Activated T-helper 17 cell treated with anti-CD3 and anti-CD28 coated beads, Interleukin-2, amount 50 U/mL, for 72 hours (primary cell): ENCODE measurements around the gene EMP1. TPM values are rescaled to one million over a fixed set of nuclear protein-coding genes. Genes with fewer than 3 reads are reported as not detected.

Source experiments
- ATAC-seq: fragments of 150-1000 bp; cut with Tn5 transposase; replicated peaks from 2 replicates; pipeline ENCODE4 v1.10.0; 2021; ENCODE audit warnings: mild to moderate bottlenecking, moderate library complexity
- H3K27ac Mint-ChIP-seq: one replicate; pipeline ENCODE4 v1.8.0; 2022; ENCODE audit warnings: mixed read lengths
- H3K27me3 Mint-ChIP-seq: one replicate; pipeline ENCODE4 v1.8.0; 2022; ENCODE audit warnings: mixed read lengths
- H3K36me3 Mint-ChIP-seq: one replicate; pipeline ENCODE4 v1.8.0; 2022; ENCODE audit warnings: low read depth, mild to moderate bottlenecking, mixed read lengths
- H3K4me1 Mint-ChIP-seq: one replicate; pipeline ENCODE4 v1.8.0; 2022; ENCODE audit warnings: mixed read lengths
- H3K4me3 Mint-ChIP-seq: one replicate; pipeline ENCODE4 v1.8.0; 2022; ENCODE audit warnings: mild to moderate bottlenecking, mixed read lengths
- H3K9me3 Mint-ChIP-seq: one replicate; pipeline ENCODE4 v1.8.0; 2022; ENCODE audit warnings: mixed read lengths
- total RNA-seq, 2 donors: library from RNA; stranded (reverse); gene quantifications; one replicate each; pipeline ENCODE4 v1.2.3, GENCODE V29; 2022

EMP1 gene, protein sequence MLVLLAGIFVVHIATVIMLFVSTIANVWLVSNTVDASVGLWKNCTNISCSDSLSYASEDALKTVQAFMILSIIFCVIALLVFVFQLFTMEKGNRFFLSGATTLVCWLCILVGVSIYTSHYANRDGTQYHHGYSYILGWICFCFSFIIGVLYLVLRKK
- 10 to 100 TPM; 36.7 to 60.2 TPM for total RNA-seq

DNA sequence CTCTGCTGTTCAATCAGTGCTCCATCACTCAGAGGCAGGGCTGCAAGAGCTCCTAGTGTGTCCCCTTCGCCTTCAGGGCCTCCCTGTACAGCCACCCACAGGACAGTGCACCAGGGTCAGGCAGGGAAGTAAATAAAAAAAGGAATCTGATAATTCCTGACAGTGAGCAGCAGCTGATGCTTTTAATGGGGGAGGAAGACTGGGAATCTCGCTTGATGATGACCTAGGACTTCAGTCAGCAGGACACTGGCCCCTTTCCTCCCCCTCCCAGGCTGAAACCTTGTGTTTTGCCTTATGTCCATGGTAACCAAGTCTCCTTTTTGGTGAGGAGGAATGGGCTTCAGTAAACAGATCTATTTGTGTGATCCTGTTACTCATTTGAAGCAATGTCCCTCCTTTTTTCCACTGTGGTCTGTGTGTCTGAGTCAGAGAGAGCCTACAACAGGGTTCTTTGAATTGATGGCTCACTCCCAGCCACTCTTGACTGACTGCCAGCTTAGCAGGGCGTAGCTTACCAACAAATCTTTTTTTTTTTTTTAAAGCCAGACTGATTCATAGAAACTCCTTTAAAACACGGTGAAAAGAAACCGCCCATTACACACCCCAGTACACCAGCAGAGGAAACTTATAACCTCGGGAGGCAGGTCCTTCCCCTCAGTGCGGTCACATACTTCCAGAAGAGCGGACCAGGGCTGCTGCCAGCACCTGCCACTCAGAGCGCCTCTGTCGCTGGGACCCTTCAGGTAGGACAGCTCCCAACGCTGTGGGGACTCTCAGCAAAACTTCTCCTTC lies at the start of gene EMP1:
TSS of gene EMP1 (plus strand) at position 597 of the 792 bp plus-strand sequence. CDS start 14,785 bp downstream, outside the sequence.
- Mint-ChIP-seq H3K27me3 (no peaks in the 10 kb centered on the region), H3K27ac (peak within 1 kb of the TSS; percentile 91), H3K36me3 (peaks cover 8% of the 10 kb centered on the region), H3K4me3 (peak within 1 kb of the TSS; percentile 77), H3K4me1 (peaks cover 17% of the 10 kb centered on the region), H3K9me3 (no peaks in the 10 kb centered on the region)
- peak; percentile 97 for ATAC-seq

DNA sequence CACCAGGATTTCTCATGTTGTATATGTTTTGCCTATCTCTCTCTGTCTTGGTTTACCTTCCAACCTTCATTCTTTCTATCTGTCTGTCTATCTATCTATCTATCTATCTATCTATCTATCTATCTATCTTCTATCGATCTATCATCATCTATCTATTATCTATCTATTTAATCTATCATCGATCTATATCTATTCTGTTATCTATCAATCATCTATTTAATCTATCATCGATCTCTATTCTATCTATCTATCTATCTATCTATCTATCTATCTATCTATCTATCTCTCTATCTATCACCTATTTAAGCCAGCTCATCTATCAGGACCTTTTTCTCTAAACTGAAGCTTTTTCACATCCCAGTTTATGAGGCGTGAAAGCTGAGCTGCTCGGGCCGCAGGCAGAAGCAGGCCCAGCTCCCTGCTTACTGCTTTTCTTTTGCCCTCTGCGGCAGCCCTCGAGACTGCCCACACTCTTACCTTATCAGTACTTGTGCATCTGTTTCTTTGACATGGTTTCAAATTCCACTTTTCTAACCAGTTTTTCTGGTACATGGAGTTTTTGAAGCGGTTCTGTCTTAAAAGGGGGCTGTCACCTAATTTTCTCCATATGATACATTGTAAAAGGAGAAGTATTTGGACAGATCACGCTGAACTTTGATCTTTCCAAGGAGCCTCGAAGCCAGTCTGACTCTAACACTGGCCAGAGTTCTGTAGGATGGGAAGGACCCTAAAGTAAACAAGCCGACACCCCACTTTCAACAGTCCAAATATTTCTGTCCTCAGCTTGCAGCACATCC lies 48.6 kb upstream of the EMP1 start:
- no peak for ATAC-seq
- no peak overlapping the region for H3K4me3 Mint-ChIP-seq
- peaks cover 11% of the 10 kb centered on the region for H3K4me1 Mint-ChIP-seq
- no peaks in the 10 kb centered on the region for H3K36me3 Mint-ChIP-seq
- H3K27me3 Mint-ChIP-seq: no peaks in the 10 kb centered on the region
- H3K9me3 Mint-ChIP-seq: no peaks in the 10 kb centered on the region
- H3K27ac Mint-ChIP-seq: no peak overlapping the region

DNA sequence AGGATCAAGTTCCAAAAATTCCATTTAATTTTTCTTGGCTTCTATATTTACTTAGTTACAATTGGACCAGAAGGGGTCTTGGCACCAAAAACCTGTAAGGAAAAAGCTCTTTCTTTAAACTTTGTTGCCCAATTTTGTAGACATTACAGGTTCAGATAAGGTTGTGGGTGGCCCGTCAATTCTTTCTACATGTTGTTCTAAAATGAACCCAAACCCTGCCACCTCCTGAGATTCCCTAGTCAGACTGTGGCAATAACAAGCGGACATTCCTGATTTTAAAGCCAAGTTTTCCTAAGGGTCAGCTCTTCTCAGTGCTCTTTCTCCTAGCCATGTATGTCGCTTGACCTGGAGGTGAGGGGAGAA lies 48.1 kb upstream of the EMP1 start:
- no peaks in the 10 kb centered on the region for H3K27me3 Mint-ChIP-seq
- H3K4me1 Mint-ChIP-seq: peaks cover 11% of the 10 kb centered on the region
- no peak overlapping the region for H3K4me3 Mint-ChIP-seq
- no peaks in the 10 kb centered on the region for H3K9me3 Mint-ChIP-seq
- ATAC-seq: no peak
- no peak overlapping the region for H3K27ac Mint-ChIP-seq
- H3K36me3 Mint-ChIP-seq: no peaks in the 10 kb centered on the region

DNA sequence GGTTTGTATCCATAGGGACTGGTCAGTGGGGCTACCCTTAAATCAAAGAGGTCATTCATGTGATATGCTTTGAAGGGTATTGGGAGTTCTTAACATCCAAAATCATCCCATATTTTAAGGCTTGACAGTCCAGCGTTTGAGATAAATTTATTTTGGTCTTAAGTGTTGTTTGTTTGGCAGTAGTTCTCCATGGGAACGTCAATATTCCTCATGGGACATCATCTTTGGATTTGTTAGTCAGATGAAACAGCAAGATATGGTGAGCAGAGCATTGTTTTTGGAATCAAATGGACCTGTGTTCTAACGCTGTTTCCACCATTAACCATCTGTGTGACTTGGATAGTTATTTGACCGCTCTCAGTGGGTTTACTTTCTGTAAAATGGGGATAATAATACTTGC lies 47.1 kb upstream of the EMP1 start:
- Mint-ChIP-seq H3K4me1 (peaks cover 11% of the 10 kb centered on the region), H3K9me3 (no peaks in the 10 kb centered on the region), H3K4me3 (no peak overlapping the region), H3K27ac (no peak overlapping the region), H3K27me3 (no peaks in the 10 kb centered on the region), H3K36me3 (no peaks in the 10 kb centered on the region)
- no peak for ATAC-seq

GRCh38 chr12:13152281-13152680 lies 44.2 kb upstream of the EMP1 start:
- Mint-ChIP-seq H3K4me3 (no peak overlapping the region), H3K36me3 (no peaks in the 10 kb centered on the region), H3K27me3 (peaks cover 3% of the 10 kb centered on the region), H3K9me3 (no peaks in the 10 kb centered on the region), H3K4me1 (peaks cover 5% of the 10 kb centered on the region), H3K27ac (no peak overlapping the region)
- no peak for ATAC-seq

DNA sequence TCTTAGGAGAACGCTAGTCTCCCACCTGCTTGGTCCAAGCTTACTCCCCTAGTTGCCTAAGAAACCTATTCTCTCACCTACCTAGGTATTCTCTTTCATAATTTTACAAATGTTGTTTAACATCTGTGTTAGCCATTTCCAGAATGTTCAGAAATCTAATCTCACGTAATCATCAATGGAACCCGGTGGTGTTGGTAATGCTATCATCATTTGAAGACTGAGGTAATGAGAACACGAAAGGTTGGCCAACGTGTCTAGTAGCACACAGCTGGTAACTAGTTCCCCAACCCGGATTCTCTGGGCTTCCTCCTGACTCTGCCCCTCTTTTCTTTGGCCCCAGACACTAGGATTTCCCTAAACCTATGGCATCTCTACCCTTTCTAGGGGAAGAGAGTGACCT lies 43.8 kb upstream of the EMP1 start:
- Mint-ChIP-seq H3K27ac (no peak overlapping the region), H3K4me1 (peaks cover 5% of the 10 kb centered on the region), H3K9me3 (no peaks in the 10 kb centered on the region), H3K27me3 (peaks cover 3% of the 10 kb centered on the region), H3K4me3 (no peak overlapping the region), H3K36me3 (no peaks in the 10 kb centered on the region)
- no peak for ATAC-seq

DNA sequence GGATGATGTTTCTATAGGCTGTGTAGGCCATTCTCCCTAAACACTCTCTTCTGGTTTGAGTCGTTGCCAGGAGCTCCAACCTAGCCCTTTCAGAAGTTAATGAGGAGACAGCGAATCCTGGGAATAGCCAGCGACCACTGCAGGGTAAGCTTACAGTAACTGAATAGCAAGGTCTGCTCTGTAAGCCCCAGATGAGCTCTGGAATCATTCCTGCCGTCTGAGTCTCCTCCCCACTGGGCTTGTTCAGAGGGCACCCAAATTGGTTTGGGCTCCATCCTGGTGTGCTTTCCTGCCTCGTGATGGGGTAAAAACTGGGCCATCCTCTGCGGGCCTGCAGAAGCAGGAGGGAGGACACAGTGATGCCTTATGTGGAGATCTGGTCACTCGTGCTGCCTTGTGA lies 43.3 kb upstream of the EMP1 start:
- peaks cover 5% of the 10 kb centered on the region for H3K4me1 Mint-ChIP-seq
- peaks cover 3% of the 10 kb centered on the region for H3K27me3 Mint-ChIP-seq
- ATAC-seq: no peak
- no peak overlapping the region for H3K27ac Mint-ChIP-seq
- no peak overlapping the region for H3K4me3 Mint-ChIP-seq
- no peaks in the 10 kb centered on the region for H3K9me3 Mint-ChIP-seq
- no peaks in the 10 kb centered on the region for H3K36me3 Mint-ChIP-seq

DNA sequence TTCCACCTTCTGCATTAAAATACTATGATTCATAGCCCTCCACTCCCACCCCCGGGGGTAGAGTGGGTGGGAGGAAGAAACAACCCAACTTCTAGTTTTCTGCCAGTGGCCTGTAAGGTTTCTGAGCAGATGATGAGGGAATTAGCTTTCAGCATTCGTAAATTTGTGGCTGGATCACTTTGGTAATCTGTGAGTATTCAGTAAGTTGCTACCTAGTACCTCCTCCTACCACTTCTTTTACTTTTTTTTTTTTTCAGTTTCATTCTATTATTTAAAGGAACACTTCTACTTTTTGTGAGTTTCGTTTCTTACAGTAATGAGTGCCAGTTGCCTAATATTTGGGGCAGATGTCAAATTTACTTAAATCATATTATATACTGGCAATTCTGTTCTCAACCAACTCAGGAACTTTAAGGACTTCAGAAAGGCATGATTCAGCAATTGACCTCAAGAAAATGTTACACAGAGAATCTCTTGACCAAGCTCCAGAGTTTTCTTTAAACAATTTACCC lies 42.4 kb upstream of the EMP1 start:
- no peak overlapping the region for H3K4me3 Mint-ChIP-seq
- no peaks in the 10 kb centered on the region for H3K36me3 Mint-ChIP-seq
- ATAC-seq: peak; percentile 53
- peaks cover 5% of the 10 kb centered on the region for H3K4me1 Mint-ChIP-seq
- H3K27me3 Mint-ChIP-seq: peaks cover 3% of the 10 kb centered on the region
- H3K27ac Mint-ChIP-seq: no peak overlapping the region
- no peaks in the 10 kb centered on the region for H3K9me3 Mint-ChIP-seq

GRCh38 chr12:13154831-13155230 lies 41.7 kb upstream of the EMP1 start:
- no peak for ATAC-seq
- Mint-ChIP-seq H3K36me3 (no peaks in the 10 kb centered on the region), H3K27me3 (peaks cover 3% of the 10 kb centered on the region), H3K4me1 (peaks cover 5% of the 10 kb centered on the region), H3K27ac (no peak overlapping the region), H3K4me3 (no peak overlapping the region), H3K9me3 (no peaks in the 10 kb centered on the region)

DNA sequence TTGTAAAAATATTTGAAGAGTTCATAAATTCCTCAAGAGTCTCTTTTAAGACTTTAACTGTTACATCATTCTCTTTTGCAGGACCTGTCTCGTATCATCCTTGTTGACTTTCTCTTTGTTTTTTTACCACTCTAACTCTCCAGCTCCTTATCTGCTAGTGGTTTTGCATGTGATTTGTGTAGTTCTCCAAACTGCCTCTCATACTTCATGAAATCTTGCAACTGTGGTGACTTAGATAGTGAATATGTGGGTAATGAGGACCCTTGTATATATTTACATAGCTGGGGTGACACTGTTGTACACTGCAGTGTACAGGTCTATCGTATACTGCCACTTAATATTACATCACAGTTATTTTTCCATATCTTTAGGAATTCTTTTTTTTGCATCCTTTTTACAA lies 40.2 kb upstream of the EMP1 start:
- peaks cover 3% of the 10 kb centered on the region for H3K27me3 Mint-ChIP-seq

GRCh38 chr12:13161172-13161571 lies 35.4 kb upstream of the EMP1 start:
- H3K36me3 Mint-ChIP-seq: no peaks in the 10 kb centered on the region
- no peak overlapping the region for H3K4me3 Mint-ChIP-seq
- H3K4me1 Mint-ChIP-seq: peaks cover 6% of the 10 kb centered on the region

More for the DNA sequence above, 40.2 kb upstream of the EMP1 start:
- H3K27ac Mint-ChIP-seq: no peak overlapping the region
- H3K4me3 Mint-ChIP-seq: no peak overlapping the region
- H3K9me3 Mint-ChIP-seq: no peaks in the 10 kb centered on the region
- H3K36me3 Mint-ChIP-seq: no peaks in the 10 kb centered on the region
- H3K4me1 Mint-ChIP-seq: peaks cover 5% of the 10 kb centered on the region
- no peak for ATAC-seq

DNA sequence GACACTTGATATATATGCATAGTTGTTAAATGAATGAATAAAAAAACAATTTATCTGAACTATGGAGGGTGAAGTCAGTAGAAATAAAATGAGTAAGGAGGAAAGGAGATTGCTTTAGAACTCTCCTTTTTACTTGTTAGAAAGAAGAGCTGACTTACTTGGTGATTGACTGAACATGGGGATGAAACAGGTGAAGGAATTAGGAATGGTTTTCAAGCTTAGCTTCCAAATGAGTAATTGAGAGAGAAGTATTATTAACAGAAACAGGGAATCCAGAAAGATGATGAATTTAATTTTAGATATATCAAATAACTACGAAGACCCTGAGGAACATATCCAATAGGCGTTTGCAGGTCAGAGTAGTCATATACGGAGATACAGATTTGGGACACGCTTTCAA lies 33.6 kb upstream of the EMP1 start:
- Mint-ChIP-seq H3K36me3 (no peaks in the 10 kb centered on the region), H3K4me3 (no peak overlapping the region), H3K9me3 (no peaks in the 10 kb centered on the region), H3K27me3 (no peaks in the 10 kb centered on the region), H3K4me1 (peaks cover 6% of the 10 kb centered on the region), H3K27ac (no peak overlapping the region)
- no peak for ATAC-seq

More at GRCh38 chr12:13161172-13161571, 35.4 kb upstream of the EMP1 start:
- H3K9me3 Mint-ChIP-seq: no peaks in the 10 kb centered on the region
- ATAC-seq: no peak
- no peak overlapping the region for H3K27ac Mint-ChIP-seq
- H3K27me3 Mint-ChIP-seq: peaks cover 3% of the 10 kb centered on the region

GRCh38 chr12:13163868-13164635 lies 32.5 kb upstream of the EMP1 start:
- no peaks in the 10 kb centered on the region for H3K27me3 Mint-ChIP-seq
- no peak for ATAC-seq
- H3K4me1 Mint-ChIP-seq: peaks cover 6% of the 10 kb centered on the region
- no peak overlapping the region for H3K27ac Mint-ChIP-seq
- H3K36me3 Mint-ChIP-seq: no peaks in the 10 kb centered on the region
- H3K9me3 Mint-ChIP-seq: no peaks in the 10 kb centered on the region
- H3K4me3 Mint-ChIP-seq: no peak overlapping the region
